Coronary artery (tissue), 2 donors: ENCODE data around the gene VGLL4.
"Not testable (repeated sequence)": the region's sequence is repeated elsewhere in the genome, so short reads cannot be mapped to it uniquely, and the experiment has no call there.

Experiments used
- DNase-seq: peaks from one replicate; pipeline ENCODE4 v3.0.0-alpha.2; 2017; ENCODE audit warnings: low spot score
- H3K27ac ChIP-seq, 2 donors: fragments of 200-600 bp; sonication (generic); one replicate each; pipeline ENCODE4 v1.5.1; 2016 to 2019
- H3K4me3 ChIP-seq: fragments of 200-600 bp; sonication (generic); 2 replicates; pipeline ENCODE4 v1.5.1; 2016; ENCODE audit warnings: mild to moderate bottlenecking, moderate library complexity
- CTCF ChIP-seq: fragments of 200-600 bp; sonication (generic); IDR thresholded peaks from one replicate; pipeline ENCODE4 v1.5.1; 2019; ENCODE audit warnings: antibody characterized with exemption

The VGLL4 gene

GRCh38 chr3:11643605-11644087, at the start of gene VGLL4:
TSS of gene VGLL4 (minus strand) at chr3:11643915. CDS start at chr3:11643518, 397 bp downstream.
- TF ChIP-seq CTCF, result no peak
- H3K27ac ChIP-seq, result peak within 1 kb of the TSS; percentile 93 to 97
- peak; percentile 94 for DNase-seq
- peak within 1 kb of the TSS; percentile 89 for H3K4me3 ChIP-seq

- H3K4me3 ChIP-seq, result no peak overlapping the region
- no peak for DNase-seq
- H3K27ac ChIP-seq, result no peak overlapping the region
- TF ChIP-seq CTCF, result no peak
These were observed 48.8 kb upstream of the VGLL4 start for GRCh38 chr3:11692532-11692813.

GRCh38 chr3:11691767-11692531, 48.2 kb upstream of the VGLL4 start:
- H3K27ac ChIP-seq, result no peak overlapping the region
- TF ChIP-seq CTCF, result no peak
- no peak overlapping the region for H3K4me3 ChIP-seq

GRCh38 chr3:11690863-11691766, 47.4 kb upstream of the VGLL4 start:
- H3K27ac ChIP-seq, result no peak overlapping the region
- no peak for TF ChIP-seq CTCF
- no peak overlapping the region for H3K4me3 ChIP-seq
- DNase-seq, result no peak

More at GRCh38 chr3:11691767-11692531, 48.2 kb upstream of the VGLL4 start:
- DNase-seq, result no peak

- no peak overlapping the region for H3K4me3 ChIP-seq
- TF ChIP-seq CTCF, result no peak
- H3K27ac ChIP-seq, result no peak overlapping the region
- DNase-seq, result no peak
These were observed 46.0 kb upstream of the VGLL4 start for GRCh38 chr3:11689749-11690148.

GRCh38 chr3:11684980-11685379, 41.3 kb upstream of the VGLL4 start:
- H3K27ac ChIP-seq, DNase-seq, H3K4me3 ChIP-seq: not testable (repeated sequence)

GRCh38 chr3:11680509-11680908, 36.8 kb upstream of the VGLL4 start:
- no peak overlapping the region for H3K27ac ChIP-seq
- no peak for DNase-seq
- TF ChIP-seq CTCF, result no peak
- no peak overlapping the region for H3K4me3 ChIP-seq
